Measurements from ENCODE around the gene EEFSEC. TPM values are rescaled to one million over a fixed set of nuclear protein-coding genes. Genes with fewer than 3 reads are reported as not detected.

Gene EEFSEC
- total and polyA plus RNA-seq, 2 of the 4 experiments (the other 2 are of a cell fraction), result 4.5 to 9.3 TPM

GRCh38 chr3:128173200-128173599, 19.9 kb downstream of the EEFSEC start:
- peaks cover 3% of the 10 kb centered on the region; the same call in 1 of the 2 replicates for H4K20me1 ChIP-seq (ENCODE audit: insufficient read depth, low read length)
- BruUV-seq (replicated peaks), result no TSS peak
- no peak overlapping the region for H2AFZ ChIP-seq (replicated peaks; ENCODE audit: low read length, poor library complexity)
- no peak overlapping the region for H3K4me2 ChIP-seq (ENCODE audit: low read depth, low read length)
- H3K56ac ChIP-seq (ENCODE audit: extremely low read depth, insufficient read depth, low read length), result no peak overlapping the region
- ChIA-PET POLR2A (ENCODE audit: unreplicated experiment) (no interaction called here), CTCF (interaction anchor here (0.6 to 1.3 kb wide), 3 partner anchors 148 to 1180 kb away, joined by 3 to 4 read pairs (median 3); no protein-coding TSS in a partner anchor)
- no peak for TF ChIP-seq POLR2A (IDR thresholded peaks at IDR 0.05; ENCODE audit: low read depth, low read length)
- TF ChIP-seq MAFK (IDR thresholded peaks at IDR 0.05; ENCODE audit: low read depth, low read length), result no peak
- no peak for TF ChIP-seq FOS (IDR thresholded peaks at IDR 0.05; ENCODE audit: low read depth, low read length)
- TF ChIP-seq ELK1 (IDR thresholded peaks at IDR 0.05; ENCODE audit: borderline replicate concordance, low read depth, low read length), result no peak
- TF ChIP-seq RCOR1 (IDR thresholded peaks at IDR 0.05; ENCODE audit: insufficient replicate concordance, low read length), result no peak
- TF ChIP-seq BHLHE40 (IDR thresholded peaks at IDR 0.05; ENCODE audit: low read depth, low read length), result no peak
- TF ChIP-seq SMC3 (IDR thresholded peaks at IDR 0.05; ENCODE audit: low read depth, low read length), result no peak
- no peaks in the 10 kb centered on the region for H3K9me3 ChIP-seq (ENCODE audit: control insufficient read depth, insufficient read depth, low read length)
- H3K9ac ChIP-seq (ENCODE audit: low read depth, low read length), result no peak overlapping the region
- no peaks in the 10 kb centered on the region for H3K27me3 ChIP-seq (ENCODE audit: control insufficient read depth, insufficient read depth, low read length)
- H3K18ac ChIP-seq (ENCODE audit: low read depth, low read length), result no peak overlapping the region
- WGBS, 2 experiments (ENCODE audit: extremely low coverage in 2 of 2, insufficient read length in 1 of 2), result 64% methylated on average over 3 of the region's 8 CpGs; no CpG with 5 or more reads in 1 of the 2 experiments
- no peaks in the 10 kb centered on the region for H3K36me3 ChIP-seq (ENCODE audit: control insufficient read depth, insufficient read depth, low read length)
- H3K27ac ChIP-seq (ENCODE audit: insufficient read depth, low read length), result no peak overlapping the region
- in situ Hi-C loops (cut with MboI; ENCODE audit: low sequenced_read_pairs), result loop anchor here (5.0 to 10.0 kb wide), 2 partner anchors 314 to 422 kb away; no protein-coding TSS in a partner anchor
- H3K9me1 ChIP-seq (ENCODE audit: insufficient read depth, low read length), result no peaks in the 10 kb centered on the region
- H2BK5ac ChIP-seq (ENCODE audit: low read depth, low read length, poor library complexity, severe bottlenecking), result no peak overlapping the region
- ATAC-seq (ENCODE audit: low read depth) (no peak), DNase-seq (no peak)
- no peak overlapping the region for H2AK5ac ChIP-seq (ENCODE audit: low read depth, low read length)
- no peak overlapping the region for H2AK9ac ChIP-seq (replicated peaks; ENCODE audit: low read depth, low read length, poor library complexity)
- H3K79me1 ChIP-seq (ENCODE audit: low read depth in 1 of 2, low read length in 2 of 2), result peaks cover 3 to 17% of the 10 kb centered on the region in 2 experiments; a peak in 3 of 4 replicates
- no peak overlapping the region for H3K4ac ChIP-seq (ENCODE audit: low read depth, low read length)
- H4K8ac ChIP-seq (ENCODE audit: low read depth in 2 of 2, low read length in 2 of 2), result no peak overlapping the region
- H3K4me1 ChIP-seq (ENCODE audit: control insufficient read depth, insufficient read depth, low read length), result no peaks in the 10 kb centered on the region; the same call in 1 of the 2 replicates
- dilution Hi-C loops (cut with HindIII; ENCODE audit: low sequenced_read_pairs, unreplicated experiment), result no loop called here
- no peak overlapping the region for H2BK120ac ChIP-seq (ENCODE audit: low read depth, low read length)
- no peak overlapping the region for H2BK20ac ChIP-seq (ENCODE audit: low read depth, low read length)
- H2BK15ac ChIP-seq (ENCODE audit: low read depth, low read length), result no peak overlapping the region
- no peak overlapping the region for H4K5ac ChIP-seq (ENCODE audit: low read depth, low read length)
- H4K91ac ChIP-seq (ENCODE audit: insufficient read depth, low read depth, low read length), result no peak overlapping the region
- no peak overlapping the region for H3K4me3 ChIP-seq (ENCODE audit: insufficient read depth, low read depth, low read length)
- intact Hi-C loops (cut with micrococcal nuclease), result loop anchor here (5.0 kb wide), 1 partner anchor 254 kb away; no protein-coding TSS in a partner anchor
- no peak overlapping the region for H3K23ac ChIP-seq (ENCODE audit: low read depth, low read length)
- no peak overlapping the region for H3K14ac ChIP-seq (replicated peaks; ENCODE audit: low read depth, low read length)
